Fibroblast of lung (primary cell): ENCODE measurements around the gene NRP1. TPM values are rescaled to one million over a fixed set of nuclear protein-coding genes. Genes with fewer than 3 reads are reported as not detected.

Experiments
- DNase-seq, 2 donors: peaks; one replicate each; pipeline versions ENCODE4 v3.0.0 to v3.0.0-alpha.2; 2010; ENCODE audit warnings: low read depth in 2 of 2
- H2AFZ ChIP-seq: 2 replicates; pipeline ENCODE4 v1.5.1; 2012; ENCODE audit warnings: low read length, control low read depth, inconsistent platforms
- H3K27ac ChIP-seq: 2 replicates; pipeline ENCODE4 v1.5.1; 2011; ENCODE audit warnings: low read length, control low read depth; ENCODE audit not compliant: insufficient read depth
- H3K27me3 ChIP-seq: 2 replicates; pipeline ENCODE4 v1.5.1; 2011; ENCODE audit warnings: mild to moderate bottlenecking, low read length; ENCODE audit not compliant: control insufficient read depth, insufficient read depth
- H3K36me3 ChIP-seq: 2 replicates; pipeline ENCODE4 v1.5.1; 2011; ENCODE audit warnings: low read length; ENCODE audit not compliant: control insufficient read depth, insufficient read depth
- H3K4me1 ChIP-seq: 2 replicates; pipeline ENCODE4 v1.5.1; 2011; ENCODE audit warnings: low read length; ENCODE audit not compliant: control insufficient read depth, insufficient read depth; ENCODE audit errors: extremely low read depth
- H3K4me2 ChIP-seq: 2 replicates; pipeline ENCODE4 v1.5.1; 2011; ENCODE audit warnings: low read length, control low read depth; ENCODE audit not compliant: insufficient read depth; ENCODE audit errors: extremely low read depth
- H3K4me3 ChIP-seq, 4 experiments: fragments of 200-600 bp in 1 of 4; sonication (generic) in 1 of 4; replicated peaks in 1 of 4; 2 replicates each; pipeline ENCODE4 v1.5.1; 2011 to 2016; ENCODE audit warnings: low read length in 4 of 4, low read depth in 3 of 4, mild to moderate bottlenecking in 3 of 4, control low read depth in 2 of 4, inconsistent platforms in 1 of 4, mixed read lengths in 1 of 4; ENCODE audit not compliant: insufficient read depth in 1 of 4; ENCODE audit errors: control extremely low read depth in 1 of 4
- H3K79me2 ChIP-seq: 2 replicates; pipeline ENCODE4 v1.5.1; 2012; ENCODE audit warnings: mild to moderate bottlenecking, low read length, inconsistent platforms; ENCODE audit not compliant: control insufficient read depth, insufficient read depth
- H3K9ac ChIP-seq: 2 replicates; pipeline ENCODE4 v1.5.1; 2011; ENCODE audit warnings: mild to moderate bottlenecking, low read length, control low read depth; ENCODE audit not compliant: insufficient read depth
- H3K9me3 ChIP-seq: 2 replicates; pipeline ENCODE4 v1.5.1; 2012; ENCODE audit warnings: low read depth, low read length; ENCODE audit not compliant: control insufficient read depth, insufficient read depth
- H4K20me1 ChIP-seq: 2 replicates; pipeline ENCODE4 v1.5.1; 2011; ENCODE audit warnings: low read length; ENCODE audit not compliant: control insufficient read depth, insufficient read depth; ENCODE audit errors: extremely low read depth
- CTCF ChIP-seq, 2 donors: IDR thresholded peaks in 1 of 2; conservative IDR thresholded peaks in 1 of 2; 1 replicate in 1 of 2; 2 replicates in 1 of 2; pipeline ENCODE4 v1.5.1; 2011 to 2012; ENCODE audit warnings: low read length in 2 of 2, control low read depth in 1 of 2, inconsistent platforms in 1 of 2, low read depth in 1 of 2, mild to moderate bottlenecking in 1 of 2
- EZH2 ChIP-seq: IDR thresholded peaks from 2 replicates; pipeline ENCODE4 v1.5.1; 2012; ENCODE audit warnings: low read length, control low read depth, mild to moderate bottlenecking; ENCODE audit errors: missing control alignments
- polyA plus RNA-seq, 2 donors: library from polyadenylated mRNA; depleted of rRNA in 1 of 2; stranded (reverse) in 1 of 2; unstranded in 1 of 2; fragments of >200 nt; gene quantifications; 2 replicates each; pipeline ENCODE4 v1.2.1, GENCODE V29; 2011 to 2012; ENCODE audit warnings: missing spikeins in 1 of 2
- total RNA-seq: library from RNA; depleted of rRNA; stranded (reverse); fragments of >200 nt; gene quantifications from 2 replicates; pipeline ENCODE4 v1.2.1, GENCODE V29; 2014

Gene NRP1
- total and polyA plus RNA-seq, 2 donors (not counting 1 experiment from before 2014, with no cell fraction given), result 187 to 373 TPM

DNA sequence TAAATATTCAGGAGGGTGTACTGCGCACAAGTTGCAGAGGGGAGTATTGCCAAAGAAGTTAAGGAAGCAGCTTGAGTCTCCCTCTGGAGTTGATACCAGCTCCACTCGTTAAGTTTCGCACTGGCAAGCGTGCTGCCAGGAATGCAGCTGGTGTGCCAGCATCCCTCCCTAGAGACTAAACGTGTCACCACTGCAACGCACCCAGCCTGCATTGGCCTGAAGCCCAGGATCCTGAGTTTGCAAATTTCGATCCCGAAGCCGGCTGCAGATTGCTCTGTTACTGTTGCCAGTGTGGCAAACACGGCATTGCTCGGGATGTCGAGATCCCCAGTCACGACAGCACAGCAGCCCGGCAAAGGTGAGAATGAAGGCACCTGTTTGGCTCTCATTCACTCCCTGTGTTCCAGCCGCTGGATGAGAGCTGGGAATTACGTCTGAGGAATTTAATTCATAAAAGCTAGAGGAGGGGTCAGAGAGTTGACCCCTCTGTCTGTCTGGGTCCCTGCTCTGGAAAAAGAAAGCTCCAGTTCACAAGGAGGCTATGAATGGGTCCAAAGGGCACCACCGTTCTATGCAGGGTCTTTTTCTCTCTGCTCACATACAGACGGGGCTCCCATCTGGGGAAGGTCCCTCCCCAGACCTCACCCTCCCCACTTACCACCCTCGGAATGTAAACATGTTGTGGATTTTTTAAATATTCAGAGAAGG is 61.0 kb downstream of the NRP1 start:
- H3K27me3 ChIP-seq, result no peaks in the 10 kb centered on the region
- H3K36me3 ChIP-seq, result peaks cover 11% of the 10 kb centered on the region
- H3K9ac ChIP-seq, result peak overlapping the region; percentile 56
- H4K20me1 ChIP-seq, result no peaks in the 10 kb centered on the region
- peak; percentile 96 to 99 for DNase-seq
- TF ChIP-seq EZH2, result no peak
- TF ChIP-seq CTCF (conservative IDR thresholded peaks at IDR 0.05 in 1 of 2, IDR thresholded peaks at IDR 0.05 in 1 of 2; ENCODE audit: low read depth in 1 of 2, low read length in 2 of 2), result peak; percentile 25 to 43
- H3K4me3 ChIP-seq, result peak overlapping the region; percentile 12 to 46 (median 30)
- H3K79me2 ChIP-seq, result peaks cover 82% of the 10 kb centered on the region
- no peaks in the 10 kb centered on the region for H3K9me3 ChIP-seq
- peak overlapping the region; percentile 29 for H3K4me2 ChIP-seq
- no peak overlapping the region for H2AFZ ChIP-seq
- H3K4me1 ChIP-seq, result peaks cover 32% of the 10 kb centered on the region
- H3K27ac ChIP-seq, result peak overlapping the region; percentile 93

DNA sequence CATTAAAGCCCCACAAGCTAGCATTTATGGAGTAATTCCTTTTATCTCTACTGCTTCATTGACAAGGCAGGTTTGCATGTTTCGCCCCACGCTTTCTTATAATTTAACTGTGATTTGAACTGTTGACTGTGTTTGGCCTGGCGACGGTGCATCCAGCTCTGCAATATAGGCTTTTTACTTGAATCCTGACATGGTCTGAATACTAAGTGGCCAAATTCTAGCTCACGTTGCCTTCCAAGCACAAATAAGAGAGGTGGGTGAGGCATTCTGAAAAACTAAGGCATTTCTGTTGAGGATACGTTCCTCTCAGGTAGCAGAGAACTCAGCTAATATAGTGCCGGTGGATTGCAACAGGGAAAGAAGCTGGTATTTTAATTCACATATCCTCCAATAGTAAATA is 61.8 kb downstream of the NRP1 start:
- H4K20me1 ChIP-seq, result no peaks in the 10 kb centered on the region

More for the DNA sequence above, 61.8 kb downstream of the NRP1 start:
- no peaks in the 10 kb centered on the region for H3K9me3 ChIP-seq
- DNase-seq, result no peak
- peaks cover 28% of the 10 kb centered on the region for H3K4me1 ChIP-seq
- TF ChIP-seq EZH2 (no peak), CTCF (conservative IDR thresholded peaks at IDR 0.05 in 1 of 2, IDR thresholded peaks at IDR 0.05 in 1 of 2; ENCODE audit: low read depth in 1 of 2, low read length in 2 of 2) (no peak)
- peaks cover 13% of the 10 kb centered on the region for H3K36me3 ChIP-seq
- H3K4me3 ChIP-seq, result no peak overlapping the region
- H3K9ac ChIP-seq, result no peak overlapping the region
- peaks cover 81% of the 10 kb centered on the region for H3K79me2 ChIP-seq
- H3K4me2 ChIP-seq, result peak overlapping the region; percentile 4
- H3K27ac ChIP-seq, result peak overlapping the region; percentile 67
- H3K27me3 ChIP-seq, result no peaks in the 10 kb centered on the region
- no peak overlapping the region for H2AFZ ChIP-seq
